Measurements from ENCODE around the gene FBLN2.

Gene FBLN2

GRCh38 chr3:13584427-13584891 lies 35.5 kb downstream of the FBLN2 start:
- no peak for DNase-seq

DNA sequence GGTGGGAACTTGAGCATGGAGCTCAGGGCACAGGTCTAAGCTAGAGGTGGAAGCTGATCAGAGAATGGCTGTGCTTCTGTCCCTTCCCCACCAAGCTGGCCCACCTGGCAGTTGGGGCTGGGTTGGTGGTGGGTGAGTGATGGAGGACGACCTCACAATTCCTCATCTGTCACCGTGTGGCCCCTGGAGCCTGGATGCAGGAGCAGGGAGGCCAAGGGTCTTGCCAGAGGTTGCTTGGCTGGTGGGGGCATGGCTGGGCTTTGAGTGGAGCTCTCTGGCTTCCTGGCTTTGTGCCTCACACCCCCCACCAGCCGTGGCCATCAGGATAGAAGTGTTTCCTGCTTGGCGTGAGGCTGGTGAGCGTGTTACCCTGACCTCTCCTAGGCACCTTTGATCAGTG lies 36.0 kb downstream of the FBLN2 start:
- no peak for DNase-seq

- no peak for DNase-seq
Measured at GRCh38 chr3:13587442-13587841, 38.5 kb downstream of the FBLN2 start.

GRCh38 chr3:13588221-13588701 lies 39.3 kb downstream of the FBLN2 start:
- no peak for DNase-seq

- DNase-seq, result no peak
Measured at GRCh38 chr3:13588993-13589392, 40.1 kb downstream of the FBLN2 start.

DNA sequence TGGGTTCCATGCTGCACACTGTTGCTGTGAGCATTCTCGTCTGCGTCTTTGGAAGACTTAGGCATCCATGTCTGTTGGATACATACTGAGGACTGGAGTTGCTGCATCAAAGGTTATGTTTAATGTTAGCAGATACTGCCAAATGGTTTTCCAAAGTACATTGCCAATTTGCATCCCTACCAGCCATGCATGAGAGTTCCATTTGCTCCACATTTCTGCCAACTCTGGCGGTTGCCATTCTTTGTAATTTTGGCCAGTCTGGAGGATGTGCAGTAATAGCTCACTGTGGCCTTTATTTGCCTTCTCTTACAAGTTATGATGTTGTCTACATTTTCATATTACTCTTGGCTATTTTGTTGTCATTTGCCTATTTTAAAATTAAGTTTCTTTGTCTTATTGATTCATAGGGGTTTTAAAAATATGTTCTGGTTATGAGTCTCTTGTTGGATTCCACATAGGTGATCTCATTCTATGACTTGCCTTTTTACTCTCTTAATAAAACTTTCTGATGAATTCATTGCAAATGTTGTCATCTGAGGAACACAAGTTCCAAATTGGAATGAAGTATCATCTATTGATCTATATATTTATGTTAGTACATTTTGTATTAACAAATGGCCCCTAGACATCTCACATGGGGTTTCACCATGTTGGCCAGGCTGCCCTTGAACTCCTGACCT lies 42.1 kb downstream of the FBLN2 start:
- no peak for DNase-seq

- DNase-seq, result no peak
Measured at GRCh38 chr3:13593615-13594014, 44.7 kb downstream of the FBLN2 start.

- DNase-seq, result no peak
Measured at GRCh38 chr3:13594146-13594545, 45.2 kb downstream of the FBLN2 start.

GRCh38 chr3:13594991-13595421 lies 46.1 kb downstream of the FBLN2 start:
- DNase-seq, result no peak

DNA sequence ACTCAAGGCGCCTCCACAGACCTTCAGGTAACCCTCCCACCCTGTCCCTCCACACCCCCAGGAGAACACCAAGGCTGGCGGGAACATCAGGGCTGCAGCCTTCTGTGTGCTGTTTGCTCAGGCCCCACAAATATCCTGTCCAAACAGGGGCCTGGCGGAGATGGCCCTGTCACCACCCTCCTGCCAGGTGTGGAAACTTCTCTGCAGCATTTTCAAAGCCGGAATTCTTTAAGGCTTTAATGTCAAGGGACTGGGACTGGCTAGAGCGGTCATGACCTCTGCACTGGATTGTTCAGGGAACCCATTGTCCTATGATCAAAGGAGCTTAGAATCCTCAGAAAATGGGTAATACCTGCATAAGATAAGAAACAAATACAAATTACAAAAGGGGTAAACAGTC lies 46.6 kb downstream of the FBLN2 start:
- no peak for DNase-seq

- DNase-seq, result no peak
Measured at GRCh38 chr3:13596426-13597205, 47.7 kb downstream of the FBLN2 start.

DNA sequence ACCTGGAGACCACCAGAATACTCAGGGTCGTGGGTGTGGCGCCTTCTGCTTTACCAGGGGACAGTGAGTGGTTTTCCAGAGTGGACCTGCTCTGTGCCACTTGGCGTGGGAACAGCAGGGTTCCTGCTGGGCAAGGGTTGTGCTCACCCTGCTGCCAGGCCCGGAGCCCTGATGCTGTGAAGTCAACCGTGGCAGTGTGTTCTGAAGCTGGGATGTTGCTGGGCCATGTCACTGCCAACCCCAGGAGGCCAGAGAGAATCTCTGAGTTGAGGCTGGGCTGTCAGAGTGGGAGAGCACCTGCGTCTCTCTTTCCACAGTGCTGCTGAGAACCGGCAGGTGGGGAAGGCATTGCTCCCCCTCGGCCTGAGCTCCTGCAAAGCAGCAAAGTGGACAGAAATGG lies 48.7 kb downstream of the FBLN2 start:
- DNase-seq, result no peak

- no peak for DNase-seq
Measured at GRCh38 chr3:13598201-13598600, 49.3 kb downstream of the FBLN2 start.

DNA sequence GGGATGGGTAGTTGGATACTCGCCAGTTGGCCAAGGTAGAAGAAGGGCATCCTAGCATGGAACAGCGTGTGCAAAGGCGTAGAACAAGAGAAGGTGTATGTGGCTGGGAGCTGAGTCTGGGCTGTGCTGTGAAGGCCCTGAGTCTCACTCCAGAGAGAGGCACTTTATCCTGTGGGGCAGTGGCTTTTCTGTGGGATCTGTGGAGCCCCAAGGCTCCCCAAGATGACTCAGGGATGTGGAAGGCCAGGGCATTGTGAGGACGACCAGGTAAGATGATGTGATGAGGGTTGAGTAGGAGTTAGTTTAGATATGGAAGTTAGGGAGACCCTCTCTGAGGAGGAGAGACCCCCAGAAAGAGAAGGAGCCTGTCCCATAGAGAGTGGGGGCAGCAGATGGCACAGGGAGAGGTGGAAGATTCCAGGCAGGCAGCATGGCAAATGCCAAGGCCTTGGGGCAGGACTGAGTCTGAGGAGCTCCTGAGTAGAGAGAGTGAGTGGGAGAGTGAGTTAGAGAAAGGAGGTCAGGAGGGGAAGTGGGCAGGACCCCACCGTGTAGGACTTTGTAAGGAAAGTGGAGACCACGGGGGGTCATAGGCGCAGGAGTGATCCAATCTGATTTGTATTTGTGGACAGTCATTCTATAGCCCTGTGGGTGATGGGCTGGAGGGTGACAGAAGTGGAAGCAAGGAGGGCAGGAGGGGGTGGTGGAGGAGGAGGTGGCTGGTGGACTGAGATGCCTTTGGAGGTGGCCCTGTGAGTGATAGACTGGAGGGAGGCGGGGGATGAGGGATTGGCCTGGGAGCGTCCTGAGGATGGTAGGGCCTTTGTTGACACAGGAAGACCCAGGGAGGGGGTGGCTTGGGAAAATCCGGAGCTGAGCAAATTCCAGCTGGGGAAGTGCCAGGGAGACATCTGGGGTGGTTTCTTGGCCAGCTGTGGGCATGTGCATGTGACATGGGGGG lies 50.3 kb downstream of the FBLN2 start:
- DNase-seq, result no peak

DNA sequence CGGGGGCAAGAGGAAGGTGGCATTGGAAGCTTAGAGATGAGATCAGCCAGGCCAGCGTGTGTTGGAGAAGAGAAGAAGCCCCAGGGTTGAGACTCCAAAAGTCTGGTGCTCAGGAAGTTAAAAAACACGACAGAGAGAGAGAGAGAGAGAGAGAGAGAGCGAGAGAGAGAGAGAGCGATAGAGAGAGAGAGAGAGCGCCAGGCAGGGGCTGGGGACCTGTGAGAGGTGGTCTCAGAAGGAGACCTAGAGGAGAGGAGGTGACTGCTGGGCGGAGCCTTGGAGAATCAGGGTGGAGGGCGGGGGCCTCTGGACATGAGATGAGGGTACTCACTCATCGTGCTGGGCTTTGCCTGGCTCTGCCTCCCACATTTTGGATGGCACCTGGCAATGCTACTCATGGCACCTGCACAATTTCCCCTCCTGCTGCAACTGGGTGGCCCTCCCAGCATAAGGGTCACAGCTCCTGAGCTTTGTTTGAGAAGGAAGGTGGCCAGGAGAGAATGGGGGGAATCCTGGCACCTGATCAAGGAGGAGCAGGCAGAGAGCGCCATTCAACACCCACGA lies 51.0 kb downstream of the FBLN2 start:
- DNase-seq, result no peak

GRCh38 chr3:13600950-13601691 lies 52.2 kb downstream of the FBLN2 start:
- DNase-seq, result peak; percentile 73

DNA sequence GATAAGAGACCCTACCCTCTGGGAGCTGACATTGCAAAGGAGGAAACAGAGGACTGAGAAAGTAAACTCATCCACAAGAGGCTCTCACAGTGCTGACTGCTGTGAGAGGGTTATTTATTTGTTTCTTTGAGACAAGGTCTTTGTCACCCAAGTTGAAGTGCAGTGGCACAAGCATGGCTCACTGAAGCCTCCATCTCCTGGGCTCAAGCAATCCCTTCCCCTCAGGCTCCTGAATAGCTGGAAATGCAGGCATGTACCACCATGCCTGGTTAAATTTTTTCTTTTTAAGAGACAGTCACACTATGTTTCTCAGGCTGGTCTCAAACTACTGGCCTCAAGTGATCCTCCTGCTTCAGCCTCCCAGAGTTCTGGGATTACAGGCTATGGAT lies 52.8 kb downstream of the FBLN2 start:
- no peak for DNase-seq

GRCh38 chr3:13605555-13605954 lies 56.6 kb downstream of the FBLN2 start:
- DNase-seq, result no peak

DNA sequence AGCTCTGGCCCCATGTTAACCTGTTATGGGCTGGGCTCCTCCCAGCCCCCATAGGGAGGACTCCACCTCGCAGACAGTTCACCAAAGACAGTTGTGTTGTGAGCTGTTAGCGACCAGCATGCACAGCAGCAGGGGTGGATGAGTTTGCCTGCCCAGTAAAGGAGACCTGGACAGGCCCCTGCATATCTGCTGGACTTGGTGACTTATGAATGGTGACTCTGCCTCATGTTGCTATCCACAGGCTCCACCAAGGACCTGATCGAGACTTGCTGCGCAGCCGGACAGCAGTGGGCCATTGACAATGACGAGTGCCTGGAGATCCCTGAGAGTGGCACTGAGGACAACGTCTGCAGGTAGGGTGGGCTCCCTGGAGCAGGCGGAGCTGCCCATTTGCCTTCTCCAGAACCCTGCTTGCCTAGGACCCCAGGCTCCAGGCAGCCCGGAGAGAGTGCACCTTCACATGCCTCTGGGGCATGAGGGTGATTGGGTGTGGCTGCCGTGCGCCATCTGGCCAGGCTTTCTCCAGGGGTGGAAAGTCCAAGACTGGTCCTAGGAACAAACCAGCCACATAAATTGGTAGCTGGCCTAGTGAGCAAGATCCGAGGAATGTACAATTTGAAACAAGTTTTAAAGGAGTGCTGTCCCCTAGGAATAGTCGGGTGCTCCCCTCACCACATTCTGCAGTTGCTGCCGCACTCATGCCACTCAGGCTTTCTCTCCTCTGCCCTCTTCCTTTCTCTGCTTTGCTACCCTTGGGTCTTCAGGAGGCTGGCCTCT lies 59.1 kb downstream of the FBLN2 start:
- DNase-seq, result no peak

- DNase-seq, result no peak
Measured at GRCh38 chr3:13608969-13609725, 60.2 kb downstream of the FBLN2 start.
